Measurements from ENCODE around the gene HEATR5B.

- TF ChIP-seq ZNF274 (IDR thresholded peaks at IDR 0.05; ENCODE audit: insufficient read depth, insufficient read length) (no peak), HDAC2 (IDR thresholded peaks at IDR 0.05) (no peak), EGR1 (IDR thresholded peaks at IDR 0.05; ENCODE audit: borderline replicate concordance in 1 of 2, low read depth in 2 of 2, low read length in 2 of 2) (no peak), CTCF (IDR thresholded peaks at IDR 0.05 in 2 of 3, conservative IDR thresholded peaks at IDR 0.05 in 1 of 3; ENCODE audit: control insufficient read depth in 2 of 3, extremely low read depth in 1 of 3, insufficient read depth in 1 of 3, low read depth in 3 of 3, low read length in 3 of 3) (no peak), ELK1 (IDR thresholded peaks at IDR 0.05; ENCODE audit: low read depth, low read length) (no peak), POLR2AphosphoS5 (IDR thresholded peaks at IDR 0.05; ENCODE audit: low read length) (no peak), KDM1A (IDR thresholded peaks at IDR 0.05; ENCODE audit: borderline replicate concordance) (no peak), SMC3 (IDR thresholded peaks at IDR 0.05; ENCODE audit: borderline replicate concordance, low read length) (no peak), NKRF (conservative IDR thresholded peaks at IDR 0.05) (no peak)
- TF ChIP-seq, protein P1, sequence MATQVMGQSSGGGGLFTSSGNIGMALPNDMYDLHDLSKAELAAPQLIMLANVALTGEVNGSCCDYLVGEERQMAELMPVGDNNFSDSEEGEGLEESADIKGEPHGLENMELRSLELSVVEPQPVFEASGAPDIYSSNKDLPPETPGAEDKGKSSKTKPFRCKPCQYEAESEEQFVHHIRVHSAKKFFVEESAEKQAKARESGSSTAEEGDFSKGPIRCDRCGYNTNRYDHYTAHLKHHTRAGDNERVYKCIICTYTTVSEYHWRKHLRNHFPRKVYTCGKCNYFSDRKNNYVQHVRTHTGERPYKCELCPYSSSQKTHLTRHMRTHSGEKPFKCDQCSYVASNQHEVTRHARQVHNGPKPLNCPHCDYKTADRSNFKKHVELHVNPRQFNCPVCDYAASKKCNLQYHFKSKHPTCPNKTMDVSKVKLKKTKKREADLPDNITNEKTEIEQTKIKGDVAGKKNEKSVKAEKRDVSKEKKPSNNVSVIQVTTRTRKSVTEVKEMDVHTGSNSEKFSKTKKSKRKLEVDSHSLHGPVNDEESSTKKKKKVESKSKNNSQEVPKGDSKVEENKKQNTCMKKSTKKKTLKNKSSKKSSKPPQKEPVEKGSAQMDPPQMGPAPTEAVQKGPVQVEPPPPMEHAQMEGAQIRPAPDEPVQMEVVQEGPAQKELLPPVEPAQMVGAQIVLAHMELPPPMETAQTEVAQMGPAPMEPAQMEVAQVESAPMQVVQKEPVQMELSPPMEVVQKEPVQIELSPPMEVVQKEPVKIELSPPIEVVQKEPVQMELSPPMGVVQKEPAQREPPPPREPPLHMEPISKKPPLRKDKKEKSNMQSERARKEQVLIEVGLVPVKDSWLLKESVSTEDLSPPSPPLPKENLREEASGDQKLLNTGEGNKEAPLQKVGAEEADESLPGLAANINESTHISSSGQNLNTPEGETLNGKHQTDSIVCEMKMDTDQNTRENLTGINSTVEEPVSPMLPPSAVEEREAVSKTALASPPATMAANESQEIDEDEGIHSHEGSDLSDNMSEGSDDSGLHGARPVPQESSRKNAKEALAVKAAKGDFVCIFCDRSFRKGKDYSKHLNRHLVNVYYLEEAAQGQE (IDR thresholded peaks at IDR 0.05; ENCODE audit: low read depth, low read length) = no peak
Observed at GRCh38 chr2:36941867-36942266, 142.3 kb downstream of the HEATR5B start.

Data from GM12878 (cell line).